ENCODE data around the gene FAM217A. TPM values are rescaled to one million over a fixed set of nuclear protein-coding genes. Genes with fewer than 3 reads are reported as not detected.
"Not testable (repeated sequence)": the region's sequence is repeated elsewhere in the genome, so short reads cannot be mapped to it uniquely, and the experiment has no call there.

FAM217A gene
- total RNA-seq, 2 experiments from 2014 or later: not detected

GRCh38 chr6:4105980-4106536 is 27.1 kb upstream of the FAM217A start:
- H3K36me3 Mint-ChIP-seq: no peaks in the 10 kb centered on the region
- H3K27ac Mint-ChIP-seq: no peak overlapping the region
- H3K4me1 Mint-ChIP-seq: no peaks in the 10 kb centered on the region
- no peaks in the 10 kb centered on the region for H3K9me3 Mint-ChIP-seq
- H3K27me3 Mint-ChIP-seq: peaks cover 10% of the 10 kb centered on the region
- no peak for ATAC-seq (ENCODE audit: low read depth)
- POLR2A ChIA-PET: no interaction called here
- H3K4me3 Mint-ChIP-seq: no peak overlapping the region
- no peak for DNase-seq

GRCh38 chr6:4103929-4104328 is 25.0 kb upstream of the FAM217A start:
- ATAC-seq (ENCODE audit: low read depth) (no peak), DNase-seq (no peak)
- Mint-ChIP-seq H3K27ac (no peak overlapping the region), H3K36me3 (no peaks in the 10 kb centered on the region), H3K4me1 (no peaks in the 10 kb centered on the region), H3K4me3 (no peak overlapping the region), H3K27me3 (peaks cover 9% of the 10 kb centered on the region), H3K9me3 (no peaks in the 10 kb centered on the region)
- POLR2A ChIA-PET: no interaction called here

- Mint-ChIP-seq H3K27ac (no peak overlapping the region), H3K36me3 (no peaks in the 10 kb centered on the region), H3K4me3 (no peak overlapping the region), H3K9me3 (no peaks in the 10 kb centered on the region), H3K27me3 (peaks cover 7% of the 10 kb centered on the region), H3K4me1 (no peaks in the 10 kb centered on the region)
- DNase-seq (no peak), ATAC-seq (ENCODE audit: low read depth) (no peak)
- POLR2A ChIA-PET: no interaction called here
These were observed 23.8 kb upstream of the FAM217A start for GRCh38 chr6:4102687-4103244.

- H3K27ac Mint-ChIP-seq: no peak overlapping the region
- DNase-seq: no peak
- H3K36me3 Mint-ChIP-seq: no peaks in the 10 kb centered on the region
- POLR2A ChIA-PET: no interaction called here
- H3K9me3 Mint-ChIP-seq: no peaks in the 10 kb centered on the region
- H3K4me1 Mint-ChIP-seq: no peaks in the 10 kb centered on the region
- no peak overlapping the region for H3K4me3 Mint-ChIP-seq
- H3K27me3 Mint-ChIP-seq: peaks cover 4% of the 10 kb centered on the region
- ATAC-seq (ENCODE audit: low read depth): no peak
These were observed 22.4 kb upstream of the FAM217A start for GRCh38 chr6:4101298-4101697.

DNA sequence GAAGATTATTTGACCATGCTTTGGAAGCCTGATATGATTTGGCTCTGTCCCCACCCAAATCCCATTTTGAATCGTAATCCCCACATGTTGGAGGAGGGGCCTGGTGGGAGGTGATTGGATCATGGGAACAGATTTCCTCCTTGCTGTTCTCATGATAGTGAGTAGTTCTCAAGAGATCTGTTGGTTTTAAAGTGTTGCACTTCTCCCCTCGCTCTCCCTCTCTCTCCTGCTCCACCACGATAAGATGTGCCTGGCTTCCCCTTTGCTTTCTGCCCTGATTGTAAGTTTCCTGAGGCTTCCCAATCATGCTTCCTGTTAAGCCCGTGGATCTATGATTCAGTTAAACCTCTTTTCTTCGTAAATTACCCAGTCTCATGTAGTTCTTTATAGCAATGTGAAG is 21.7 kb upstream of the FAM217A start:
- no peaks in the 10 kb centered on the region for H3K4me1 Mint-ChIP-seq
- H3K4me3 Mint-ChIP-seq: no peak overlapping the region
- POLR2A ChIA-PET: no interaction called here
- H3K27me3 Mint-ChIP-seq: peaks cover 4% of the 10 kb centered on the region
- no peaks in the 10 kb centered on the region for H3K36me3 Mint-ChIP-seq
- DNase-seq (no peak), ATAC-seq (ENCODE audit: low read depth) (no peak)
- H3K9me3 Mint-ChIP-seq: no peaks in the 10 kb centered on the region
- no peak overlapping the region for H3K27ac Mint-ChIP-seq

DNA sequence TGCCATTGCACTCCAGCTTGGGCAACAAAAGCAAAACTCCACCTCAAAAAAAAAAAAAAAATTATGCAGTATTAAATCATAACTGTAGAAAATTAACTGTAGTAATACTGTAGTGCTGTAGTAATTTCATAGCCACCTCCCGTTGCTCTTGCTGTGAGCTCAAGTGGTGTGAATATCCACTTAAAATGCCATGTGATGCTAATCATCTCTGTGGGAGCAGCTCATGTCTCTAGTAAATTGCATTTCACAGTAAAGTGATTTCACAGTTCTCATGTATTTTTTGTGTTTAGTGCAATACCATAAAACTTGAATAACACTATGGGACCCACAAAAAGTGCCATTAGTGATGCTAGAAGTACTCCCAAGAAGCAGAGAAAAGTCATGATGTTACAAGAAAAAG is 14.4 kb upstream of the FAM217A start:
- H3K36me3 Mint-ChIP-seq: no peaks in the 10 kb centered on the region
- H3K27ac Mint-ChIP-seq: no peak overlapping the region
- no peaks in the 10 kb centered on the region for H3K27me3 Mint-ChIP-seq
- ATAC-seq (ENCODE audit: low read depth) (no peak), DNase-seq (no peak)
- H3K9me3 Mint-ChIP-seq: no peaks in the 10 kb centered on the region
- H3K4me3 Mint-ChIP-seq: no peak overlapping the region
- H3K4me1 Mint-ChIP-seq: no peaks in the 10 kb centered on the region
- POLR2A ChIA-PET: no interaction called here

DNA sequence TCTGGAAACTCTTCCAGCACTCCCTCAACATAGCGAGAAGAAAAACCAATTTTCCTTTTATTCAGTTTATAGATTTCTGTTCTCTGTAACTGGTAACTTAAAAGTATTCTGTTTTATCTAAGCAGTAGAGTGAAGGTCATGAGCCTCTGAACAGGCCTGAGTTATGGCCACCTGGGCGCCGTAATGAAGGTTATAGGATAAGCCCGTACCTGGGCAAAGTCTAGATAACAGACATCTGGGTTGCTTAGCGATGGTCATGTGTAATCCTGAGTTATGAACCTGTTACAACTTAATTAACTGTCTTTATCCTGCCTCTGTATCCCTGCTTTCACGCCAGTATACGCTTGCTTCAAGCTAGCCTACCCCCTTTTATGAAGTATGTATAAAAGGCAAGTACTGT is 13.0 kb upstream of the FAM217A start:
- ATAC-seq (ENCODE audit: low read depth) (no peak), DNase-seq (no peak)
- Mint-ChIP-seq H3K27ac (no peak overlapping the region), H3K4me1 (no peaks in the 10 kb centered on the region), H3K4me3 (no peak overlapping the region), H3K9me3 (no peaks in the 10 kb centered on the region), H3K36me3 (no peaks in the 10 kb centered on the region), H3K27me3 (peaks cover under 1% of the 10 kb centered on the region)
- POLR2A ChIA-PET: no interaction called here

- H3K27me3 Mint-ChIP-seq; H3K27ac Mint-ChIP-seq; POLR2A ChIA-PET; H3K9me3 Mint-ChIP-seq; ATAC-seq (ENCODE audit: low read depth); H3K4me3 Mint-ChIP-seq; DNase-seq; H3K4me1 Mint-ChIP-seq; H3K36me3 Mint-ChIP-seq: not testable (repeated sequence)
These were observed 11.1 kb upstream of the FAM217A start for GRCh38 chr6:4090043-4090442.

GRCh38 chr6:4088704-4089103 is 9.8 kb upstream of the FAM217A start:
- POLR2A ChIA-PET: interaction anchor here (0.7 kb wide), 1 partner anchor 40 kb away, joined by 5 read pairs; no protein-coding TSS in a partner anchor

DNA sequence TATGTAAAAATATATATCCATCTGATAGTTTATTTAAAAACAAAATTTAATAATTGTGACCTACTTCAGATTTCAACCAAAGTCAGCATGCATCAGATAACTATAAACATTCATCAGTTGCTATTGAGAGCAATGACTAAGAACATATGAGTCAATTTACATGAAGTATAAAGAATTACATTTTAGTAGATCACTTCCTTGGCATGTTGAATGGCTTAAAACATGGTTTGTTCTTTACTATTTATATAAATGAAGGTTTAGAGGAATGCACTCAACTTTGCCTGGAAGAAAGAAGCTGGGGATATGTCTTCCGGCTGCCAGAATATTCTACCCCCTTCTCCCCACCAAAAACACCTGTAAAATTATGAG is 6.4 kb upstream of the FAM217A start:
- H3K27ac Mint-ChIP-seq: no peak overlapping the region
- no peak for DNase-seq
- H3K4me1 Mint-ChIP-seq: no peaks in the 10 kb centered on the region
- H3K4me3 Mint-ChIP-seq: no peak overlapping the region
- ATAC-seq (ENCODE audit: low read depth): no peak
- H3K36me3 Mint-ChIP-seq: no peaks in the 10 kb centered on the region
- H3K27me3 Mint-ChIP-seq: peaks cover 10% of the 10 kb centered on the region
- H3K9me3 Mint-ChIP-seq: no peaks in the 10 kb centered on the region
- POLR2A ChIA-PET: no interaction called here

More at GRCh38 chr6:4088704-4089103, 9.8 kb upstream of the FAM217A start:
- Mint-ChIP-seq H3K4me1 (no peaks in the 10 kb centered on the region), H3K9me3 (no peaks in the 10 kb centered on the region), H3K36me3 (no peaks in the 10 kb centered on the region), H3K27me3 (peaks cover 3% of the 10 kb centered on the region), H3K4me3 (no peak overlapping the region), H3K27ac (no peak overlapping the region)
- ATAC-seq (ENCODE audit: low read depth) (no peak), DNase-seq (no peak)

GRCh38 chr6:4084444-4085331 is 5.8 kb upstream of the FAM217A start:
- H3K4me1 Mint-ChIP-seq: no peaks in the 10 kb centered on the region
- H3K9me3 Mint-ChIP-seq: no peaks in the 10 kb centered on the region
- H3K4me3 Mint-ChIP-seq: no peak overlapping the region
- peaks cover 11% of the 10 kb centered on the region for H3K27me3 Mint-ChIP-seq
- POLR2A ChIA-PET: no interaction called here
- no peaks in the 10 kb centered on the region for H3K36me3 Mint-ChIP-seq
- no peak overlapping the region for H3K27ac Mint-ChIP-seq
- DNase-seq (no peak), ATAC-seq (ENCODE audit: low read depth) (no peak)

- Mint-ChIP-seq H3K36me3 (no peaks in the 10 kb centered on the region), H3K9me3 (no peaks in the 10 kb centered on the region), H3K27ac (no peak overlapping the region), H3K4me1 (no peaks in the 10 kb centered on the region), H3K27me3 (peaks cover 12% of the 10 kb centered on the region), H3K4me3 (no peak overlapping the region)
- POLR2A ChIA-PET: no interaction called here
- DNase-seq: no peak
- ATAC-seq (ENCODE audit: low read depth): no peak
These were observed 4.3 kb downstream of the FAM217A start for GRCh38 chr6:4074478-4075235.

DNA sequence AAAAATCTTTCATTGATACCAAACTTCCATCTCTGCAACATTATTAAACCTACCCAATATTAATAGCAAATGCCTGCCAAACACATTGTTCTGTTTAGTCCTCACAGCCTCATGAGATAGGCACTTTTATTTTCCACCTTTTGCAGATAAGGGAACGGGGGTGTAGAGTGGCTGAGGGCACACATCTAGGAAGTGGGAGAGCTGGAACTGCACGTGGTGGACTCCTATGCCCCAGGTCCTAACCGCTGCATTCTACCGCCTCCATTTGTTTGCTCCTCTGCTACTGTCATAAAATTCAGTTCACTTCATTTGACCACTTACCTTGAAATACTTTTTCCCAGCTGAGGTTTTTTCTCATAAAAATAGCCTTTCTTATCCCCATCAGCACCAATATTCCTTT is 7.6 kb downstream of the FAM217A start:
- Mint-ChIP-seq H3K4me1 (no peaks in the 10 kb centered on the region), H3K4me3 (no peak overlapping the region), H3K9me3 (no peaks in the 10 kb centered on the region), H3K36me3 (no peaks in the 10 kb centered on the region), H3K27ac (no peak overlapping the region), H3K27me3 (peaks cover 2% of the 10 kb centered on the region)
- POLR2A ChIA-PET: no interaction called here
- DNase-seq: no peak
- ATAC-seq (ENCODE audit: low read depth): no peak
